ENCODE data around the gene SLIT1.

GRCh38 chr10:97115846-97116245 lies 69.9 kb downstream of the SLIT1 start:
- no peak for TF ChIP-seq EZH2phosphoT487 (IDR thresholded peaks at IDR 0.05; ENCODE audit: insufficient read depth, low read depth)
- TF ChIP-seq EZH2 (IDR thresholded peaks at IDR 0.05; ENCODE audit: insufficient read depth, poor library complexity, severe bottlenecking) = no peak

All from GM23248 (cell line).